HFF-Myc (cell line): ENCODE results near the gene SPATA31D3.
"Not testable (repeated sequence)": the region's sequence is repeated elsewhere in the genome, so short reads cannot be mapped to it uniquely, and the experiment has no call there.

Source experiments
- DNase-seq: peaks from one replicate; pipeline ENCODE4 v3.0.0-alpha.2; 2011; ENCODE audit warnings: low read depth; ENCODE audit errors: extremely low read depth
- H3K4me3 ChIP-seq: replicated peaks from 2 replicates; pipeline ENCODE4 v1.5.1; 2011; ENCODE audit warnings: low read depth, mild to moderate bottlenecking, control low read depth, low read length
- TF ChIP-seq, protein P1 (sequence below): IDR thresholded peaks from 2 replicates; pipeline ENCODE4 v1.5.1; 2012; ENCODE audit warnings: mild to moderate bottlenecking, low read depth, low read length, control low read depth; ENCODE audit errors: missing control alignments

SPATA31D3 gene

DNA sequence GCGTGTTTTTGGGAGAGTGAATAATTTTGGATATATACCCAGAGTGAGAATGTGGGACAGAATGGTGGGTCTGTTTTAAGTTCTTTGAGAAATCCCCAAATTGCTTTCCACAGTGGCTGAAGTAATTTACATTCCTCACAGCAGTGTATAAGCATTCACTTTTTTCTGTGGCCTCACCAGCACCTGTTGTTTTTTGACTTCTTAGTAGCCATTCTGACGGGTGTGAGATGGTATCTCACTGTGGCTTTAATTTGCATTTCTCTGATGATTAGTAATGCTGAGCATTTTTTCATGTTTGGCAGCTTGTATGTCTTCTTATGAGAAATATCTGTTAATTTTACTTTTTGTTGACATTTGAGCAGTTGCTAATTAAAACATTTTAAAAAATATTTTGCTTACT is 35.9 kb downstream of the SPATA31D3 start:
- TF ChIP-seq, protein P1, sequence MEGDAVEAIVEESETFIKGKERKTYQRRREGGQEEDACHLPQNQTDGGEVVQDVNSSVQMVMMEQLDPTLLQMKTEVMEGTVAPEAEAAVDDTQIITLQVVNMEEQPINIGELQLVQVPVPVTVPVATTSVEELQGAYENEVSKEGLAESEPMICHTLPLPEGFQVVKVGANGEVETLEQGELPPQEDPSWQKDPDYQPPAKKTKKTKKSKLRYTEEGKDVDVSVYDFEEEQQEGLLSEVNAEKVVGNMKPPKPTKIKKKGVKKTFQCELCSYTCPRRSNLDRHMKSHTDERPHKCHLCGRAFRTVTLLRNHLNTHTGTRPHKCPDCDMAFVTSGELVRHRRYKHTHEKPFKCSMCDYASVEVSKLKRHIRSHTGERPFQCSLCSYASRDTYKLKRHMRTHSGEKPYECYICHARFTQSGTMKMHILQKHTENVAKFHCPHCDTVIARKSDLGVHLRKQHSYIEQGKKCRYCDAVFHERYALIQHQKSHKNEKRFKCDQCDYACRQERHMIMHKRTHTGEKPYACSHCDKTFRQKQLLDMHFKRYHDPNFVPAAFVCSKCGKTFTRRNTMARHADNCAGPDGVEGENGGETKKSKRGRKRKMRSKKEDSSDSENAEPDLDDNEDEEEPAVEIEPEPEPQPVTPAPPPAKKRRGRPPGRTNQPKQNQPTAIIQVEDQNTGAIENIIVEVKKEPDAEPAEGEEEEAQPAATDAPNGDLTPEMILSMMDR, result no peak
- DNase-seq, result no peak
- no peak overlapping the region for H3K4me3 ChIP-seq

DNA sequence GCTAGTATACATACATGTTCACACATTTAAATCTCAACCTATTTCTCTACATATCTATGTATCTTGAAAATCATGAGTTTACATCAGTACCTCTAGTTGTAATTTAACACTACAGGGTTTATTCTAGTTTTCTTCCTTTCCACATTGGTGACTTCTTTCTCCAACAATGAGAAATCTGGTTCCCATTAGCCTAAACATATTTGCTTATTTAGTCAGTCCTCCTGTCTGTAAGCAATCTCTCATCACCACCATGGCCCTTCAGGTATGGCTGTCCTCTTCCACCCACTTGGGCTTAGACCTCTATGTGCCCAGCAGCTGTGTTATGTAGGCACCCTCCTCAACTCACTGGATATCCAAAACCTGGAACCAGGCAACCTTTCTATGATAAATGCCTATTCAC is 37.3 kb downstream of the SPATA31D3 start:
- TF ChIP-seq, protein P1, result no peak
- peak; percentile 17 for DNase-seq
- no peak overlapping the region for H3K4me3 ChIP-seq

DNA sequence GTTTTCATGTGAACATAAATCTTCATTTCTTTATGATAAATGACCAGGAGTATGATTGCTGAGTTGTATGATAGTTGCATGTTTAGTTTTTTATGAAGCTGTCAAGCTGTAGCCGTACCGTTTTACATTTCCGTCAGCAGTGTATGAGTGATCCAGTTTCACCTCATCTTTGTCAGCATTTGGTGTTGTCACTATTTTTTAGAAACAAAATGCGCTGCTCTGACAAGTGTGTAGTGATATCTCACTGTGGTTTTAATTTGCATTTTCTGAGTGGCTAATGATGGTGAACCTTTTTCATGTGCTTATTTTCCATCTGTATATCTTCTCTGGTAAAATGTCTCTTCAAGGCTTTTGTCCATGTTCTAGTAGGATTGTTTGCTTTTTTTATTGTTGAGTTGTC is 38.6 kb downstream of the SPATA31D3 start:
- no peak overlapping the region for H3K4me3 ChIP-seq
- TF ChIP-seq, protein P1, result no peak
- DNase-seq, result no peak

DNA sequence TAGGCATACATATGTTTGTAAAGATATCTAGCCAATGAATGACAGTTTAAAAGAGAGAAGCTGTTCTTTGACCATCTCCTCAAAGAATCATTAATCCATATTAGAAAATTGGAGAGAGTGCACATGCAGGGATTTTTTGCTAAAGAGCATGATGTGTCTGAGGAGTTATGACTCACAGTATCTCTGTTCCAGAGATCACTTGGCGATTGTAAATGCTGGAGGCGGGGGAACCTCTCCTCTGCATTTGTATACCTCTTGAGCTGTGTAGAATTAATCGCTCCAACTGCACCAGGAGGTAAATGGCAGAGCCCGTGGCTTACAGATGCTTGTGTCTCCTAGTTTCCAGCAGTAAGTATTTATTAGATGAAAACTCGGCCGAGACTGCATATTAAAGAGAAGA is 41.6 kb downstream of the SPATA31D3 start:
- H3K4me3 ChIP-seq, result no peak overlapping the region
- DNase-seq, result no peak
- TF ChIP-seq, protein P1, result no peak

DNA sequence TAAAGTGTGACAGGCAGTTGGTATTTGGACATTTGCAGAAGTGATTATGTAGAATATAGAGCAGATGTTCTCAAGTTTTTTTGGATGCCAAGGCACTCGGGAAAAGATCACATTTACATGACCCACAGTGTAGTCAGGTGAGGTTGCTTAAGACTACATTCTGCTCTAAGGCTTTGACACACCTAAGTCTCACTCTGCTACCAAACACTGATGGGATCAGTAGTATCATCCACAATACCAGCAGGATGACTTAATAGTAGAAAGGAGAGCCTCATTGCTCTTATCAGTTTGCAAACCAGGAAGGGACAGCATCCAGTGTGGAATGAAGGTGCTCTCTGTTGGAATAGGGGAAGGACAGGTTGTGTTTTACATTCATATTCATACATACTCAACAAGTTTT is 42.8 kb downstream of the SPATA31D3 start:
- no peak overlapping the region for H3K4me3 ChIP-seq
- no peak for DNase-seq
- TF ChIP-seq, protein P1, result no peak

DNA sequence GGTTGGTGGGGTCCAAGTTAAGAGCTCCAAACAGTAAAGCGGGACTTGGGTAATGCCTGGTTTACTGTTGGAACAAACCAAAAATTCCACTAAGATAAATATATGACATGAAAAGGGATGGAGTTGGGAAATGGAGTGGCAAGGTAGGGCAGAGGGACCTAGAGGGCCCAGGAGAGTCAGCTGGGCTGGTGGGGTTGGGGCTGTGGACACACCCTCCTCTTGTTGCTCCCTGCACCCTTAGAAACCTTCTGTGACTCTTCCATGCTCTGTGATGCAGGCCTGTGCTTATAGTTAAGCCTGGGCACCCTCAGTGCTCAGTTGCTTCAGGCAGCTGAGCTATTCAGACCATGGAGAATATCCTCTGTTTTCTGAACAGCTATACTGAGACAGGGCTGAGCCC is 45.2 kb downstream of the SPATA31D3 start, which contains the start of gene SPATA31D1:
TSS of gene SPATA31D1 (plus strand) at position 301 of the 400 bp plus-strand sequence. CDS start at position 348, 47 bp downstream.
- DNase-seq, H3K4me3 ChIP-seq: not testable (repeated sequence)

DNA sequence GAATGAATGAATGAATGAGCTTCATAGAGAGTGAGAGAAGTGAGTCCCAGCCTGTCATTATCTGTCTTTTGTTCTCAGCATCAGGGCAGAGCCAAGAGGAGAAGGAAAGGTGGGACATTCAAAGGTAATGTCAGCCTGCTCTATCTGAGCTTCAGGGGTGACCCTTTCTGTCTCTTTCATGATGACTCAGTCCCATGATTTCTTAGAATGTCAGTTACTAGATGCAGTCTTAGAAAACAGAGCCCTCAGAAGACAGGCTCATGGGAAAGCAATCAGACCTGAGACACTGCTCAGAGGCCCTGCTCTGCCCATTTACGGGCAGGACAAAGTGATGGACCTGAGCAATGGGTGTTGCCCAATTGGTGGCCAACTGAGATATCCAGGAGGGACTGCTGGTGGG is 46.4 kb downstream of the SPATA31D3 start:
- H3K4me3 ChIP-seq, result no peak overlapping the region
- TF ChIP-seq, protein P1, result no peak
- DNase-seq, result no peak
